Activated B cell treated with CpG ODN at 0.5 μM for 24 hours (primary cell): ENCODE measurements around the gene FNDC3A. TPM values are rescaled to one million over a fixed set of nuclear protein-coding genes. Genes with fewer than 3 reads are reported as not detected.
"Not testable (repeated sequence)": the region's sequence is repeated elsewhere in the genome, so short reads cannot be mapped to it uniquely, and the experiment has no call there.

Experiments
- ATAC-seq: fragments of 200-7000 bp; cut with Tn5 transposase; one replicate; pipeline ENCODE4 v1.10.0; 2021; ENCODE audit warnings: low read depth, mild to moderate bottlenecking, moderate library complexity
- CTCF ChIA-PET: fragments of 350-600 bp; sonication (Branson Sonifier 250); formaldehyde crosslinking; loops from one replicate; lab custom pipeline; 2021; ENCODE audit warnings: antibody characterized with exemption; lab: Charles Lee
- POLR2A ChIA-PET: fragments of 350-600 bp; sonication (Branson Sonifier 250); formaldehyde crosslinking; loops from one replicate; lab custom pipeline; 2021; ENCODE audit warnings: antibody characterized with exemption; lab: Charles Lee
- DNase-seq: peaks from one replicate; pipeline ENCODE4 v3.0.0; 2022
- H3K27ac Mint-ChIP-seq: one replicate; pipeline ENCODE4 v1.8.0; 2020; ENCODE audit warnings: mixed read lengths
- H3K27me3 Mint-ChIP-seq: one replicate; pipeline ENCODE4 v1.8.0; 2021; ENCODE audit warnings: mixed read lengths
- H3K36me3 Mint-ChIP-seq: one replicate; pipeline ENCODE4 v1.8.0; 2021; ENCODE audit warnings: low read depth, mixed read lengths
- H3K4me1 Mint-ChIP-seq: one replicate; pipeline ENCODE4 v1.8.0; 2021; ENCODE audit warnings: mixed read lengths
- H3K4me3 Mint-ChIP-seq: one replicate; pipeline ENCODE4 v1.8.0; 2020; ENCODE audit warnings: mild to moderate bottlenecking, mixed read lengths
- H3K9me3 Mint-ChIP-seq: one replicate; pipeline ENCODE4 v1.8.0; 2020; ENCODE audit warnings: mixed read lengths
- intact Hi-C: fragments of 100-400 bp; cut with micrococcal nuclease; formaldehyde crosslinking; loops from one replicate; pipeline ENCODE4 v1.15.1; 2024
- total RNA-seq: library from RNA; stranded (reverse); gene quantifications from 2 replicates; pipeline ENCODE4 v1.2.3, GENCODE V29; 2022
- TF ChIP-seq, protein P1 (sequence below): fragments of 200-600 bp; IDR thresholded peaks from one replicate; pipeline ENCODE4 v1.8.0; 2022; ENCODE audit warnings: antibody characterized with exemption, mild to moderate bottlenecking

Gene FNDC3A
- total RNA-seq, 1 donor from 2014 or later: 34.1 TPM

DNA sequence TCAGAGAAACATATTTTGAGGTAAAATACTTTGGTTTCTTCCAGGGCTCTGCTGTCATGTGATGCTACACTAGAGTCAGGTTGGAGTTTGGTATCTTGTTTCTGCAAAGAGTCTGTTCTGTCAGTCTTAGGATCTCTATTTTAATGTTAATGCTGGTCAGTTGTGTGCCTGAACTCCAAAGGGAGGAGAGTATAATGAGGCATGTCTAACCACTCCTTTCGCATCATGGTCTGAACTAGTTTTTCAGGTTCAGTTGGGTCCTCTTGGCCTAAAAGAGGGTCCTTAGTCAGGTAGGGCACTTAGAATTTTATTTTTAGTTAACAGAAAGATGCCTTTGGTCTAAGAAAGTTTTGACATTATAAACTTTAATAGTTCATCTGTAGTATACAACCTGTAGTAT lies 78.2 kb downstream of the FNDC3A start:
- CTCF ChIA-PET: no interaction called here
- H3K9me3 Mint-ChIP-seq: no peaks in the 10 kb centered on the region
- no peak for ATAC-seq
- no peaks in the 10 kb centered on the region for H3K27me3 Mint-ChIP-seq
- H3K27ac Mint-ChIP-seq: no peak overlapping the region
- H3K4me1 Mint-ChIP-seq: peaks cover 12% of the 10 kb centered on the region
- intact Hi-C loops: no loop called here
- DNase-seq: no peak
- TF ChIP-seq, protein P1, sequence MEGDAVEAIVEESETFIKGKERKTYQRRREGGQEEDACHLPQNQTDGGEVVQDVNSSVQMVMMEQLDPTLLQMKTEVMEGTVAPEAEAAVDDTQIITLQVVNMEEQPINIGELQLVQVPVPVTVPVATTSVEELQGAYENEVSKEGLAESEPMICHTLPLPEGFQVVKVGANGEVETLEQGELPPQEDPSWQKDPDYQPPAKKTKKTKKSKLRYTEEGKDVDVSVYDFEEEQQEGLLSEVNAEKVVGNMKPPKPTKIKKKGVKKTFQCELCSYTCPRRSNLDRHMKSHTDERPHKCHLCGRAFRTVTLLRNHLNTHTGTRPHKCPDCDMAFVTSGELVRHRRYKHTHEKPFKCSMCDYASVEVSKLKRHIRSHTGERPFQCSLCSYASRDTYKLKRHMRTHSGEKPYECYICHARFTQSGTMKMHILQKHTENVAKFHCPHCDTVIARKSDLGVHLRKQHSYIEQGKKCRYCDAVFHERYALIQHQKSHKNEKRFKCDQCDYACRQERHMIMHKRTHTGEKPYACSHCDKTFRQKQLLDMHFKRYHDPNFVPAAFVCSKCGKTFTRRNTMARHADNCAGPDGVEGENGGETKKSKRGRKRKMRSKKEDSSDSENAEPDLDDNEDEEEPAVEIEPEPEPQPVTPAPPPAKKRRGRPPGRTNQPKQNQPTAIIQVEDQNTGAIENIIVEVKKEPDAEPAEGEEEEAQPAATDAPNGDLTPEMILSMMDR: no peak
- POLR2A ChIA-PET: no interaction called here
- H3K36me3 Mint-ChIP-seq: peaks cover 31% of the 10 kb centered on the region
- H3K4me3 Mint-ChIP-seq: no peak overlapping the region

DNA sequence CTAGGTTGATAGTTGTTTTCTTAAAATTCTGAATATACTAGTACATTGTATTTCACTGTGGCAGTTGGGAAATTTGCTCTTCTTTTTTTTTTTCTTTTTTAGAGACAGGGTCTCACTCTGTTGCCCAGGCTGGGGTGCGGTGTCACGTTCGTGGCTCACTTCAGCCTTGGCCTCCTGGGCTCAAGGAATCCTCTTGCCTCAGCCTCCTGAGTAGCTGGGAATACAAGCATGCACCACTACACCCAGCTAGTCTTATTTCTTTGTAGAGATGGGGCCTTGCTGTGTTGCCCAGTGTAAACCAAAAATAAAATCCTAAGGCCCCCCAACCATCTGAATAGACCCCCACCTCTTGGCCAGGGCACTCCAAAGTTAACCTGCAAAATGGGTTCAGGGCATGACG lies 79.3 kb downstream of the FNDC3A start:
- DNase-seq: no peak
- no peaks in the 10 kb centered on the region for H3K27me3 Mint-ChIP-seq
- no peak for ATAC-seq
- H3K4me3 Mint-ChIP-seq: no peak overlapping the region
- ChIA-PET CTCF (no interaction called here), POLR2A (no interaction called here)
- TF ChIP-seq, protein P1: no peak
- no peaks in the 10 kb centered on the region for H3K9me3 Mint-ChIP-seq
- no peak overlapping the region for H3K27ac Mint-ChIP-seq
- H3K36me3 Mint-ChIP-seq: peaks cover 28% of the 10 kb centered on the region
- peaks cover 14% of the 10 kb centered on the region for H3K4me1 Mint-ChIP-seq
- intact Hi-C loops: no loop called here

DNA sequence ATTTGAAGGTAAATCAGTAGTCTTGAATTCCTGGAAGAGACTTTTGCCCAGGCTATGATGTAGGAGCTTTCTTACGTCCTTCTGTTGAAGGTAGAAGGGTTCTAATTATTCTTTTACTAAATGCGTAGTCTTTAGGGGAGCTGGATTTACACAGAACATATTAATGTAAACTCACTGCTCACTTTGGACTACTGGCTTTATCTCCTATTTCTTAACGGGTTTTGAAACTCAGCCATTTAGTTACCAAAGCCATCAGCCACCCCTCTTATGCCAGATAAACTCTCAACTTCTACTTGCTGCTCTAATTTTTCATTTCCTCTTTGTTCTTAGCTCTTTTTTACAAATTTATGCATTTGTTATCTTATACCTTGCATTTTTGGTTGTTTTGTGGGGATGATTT lies 81.5 kb downstream of the FNDC3A start:
- no peak for ATAC-seq
- no peaks in the 10 kb centered on the region for H3K9me3 Mint-ChIP-seq
- H3K36me3 Mint-ChIP-seq: peaks cover 20% of the 10 kb centered on the region
- intact Hi-C loops: no loop called here
- no peak overlapping the region for H3K4me3 Mint-ChIP-seq
- POLR2A ChIA-PET: no interaction called here
- no peaks in the 10 kb centered on the region for H3K27me3 Mint-ChIP-seq
- CTCF ChIA-PET: no interaction called here
- H3K4me1 Mint-ChIP-seq: peaks cover 18% of the 10 kb centered on the region
- TF ChIP-seq, protein P1: no peak
- DNase-seq: no peak
- H3K27ac Mint-ChIP-seq: no peak overlapping the region

DNA sequence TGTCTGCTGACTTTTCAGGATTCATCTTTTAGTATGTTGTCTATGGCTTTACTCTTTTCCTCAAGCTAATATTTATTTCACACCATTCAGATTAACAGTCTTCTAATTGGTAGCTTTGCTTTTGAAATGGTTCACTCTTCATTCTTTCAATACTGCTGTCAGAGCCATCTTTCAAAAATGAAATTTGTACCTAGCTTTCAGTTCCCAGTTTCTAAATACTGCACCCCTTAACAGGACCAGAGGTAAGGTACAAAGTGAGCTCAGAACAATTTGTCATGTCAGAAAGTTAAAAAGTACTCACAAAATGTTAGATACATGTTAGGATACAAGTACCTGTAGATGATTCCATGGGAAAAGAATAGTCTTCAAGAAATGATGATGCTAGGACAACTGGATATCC lies 83.0 kb downstream of the FNDC3A start:
- intact Hi-C loops: no loop called here
- POLR2A ChIA-PET: no interaction called here
- Mint-ChIP-seq H3K4me1 (peaks cover 23% of the 10 kb centered on the region), H3K4me3 (no peak overlapping the region), H3K27me3 (no peaks in the 10 kb centered on the region), H3K9me3 (no peaks in the 10 kb centered on the region), H3K36me3 (peaks cover 24% of the 10 kb centered on the region), H3K27ac (no peak overlapping the region)
- DNase-seq (no peak), ATAC-seq (no peak)
- CTCF ChIA-PET: no interaction called here
- TF ChIP-seq, protein P1: no peak

DNA sequence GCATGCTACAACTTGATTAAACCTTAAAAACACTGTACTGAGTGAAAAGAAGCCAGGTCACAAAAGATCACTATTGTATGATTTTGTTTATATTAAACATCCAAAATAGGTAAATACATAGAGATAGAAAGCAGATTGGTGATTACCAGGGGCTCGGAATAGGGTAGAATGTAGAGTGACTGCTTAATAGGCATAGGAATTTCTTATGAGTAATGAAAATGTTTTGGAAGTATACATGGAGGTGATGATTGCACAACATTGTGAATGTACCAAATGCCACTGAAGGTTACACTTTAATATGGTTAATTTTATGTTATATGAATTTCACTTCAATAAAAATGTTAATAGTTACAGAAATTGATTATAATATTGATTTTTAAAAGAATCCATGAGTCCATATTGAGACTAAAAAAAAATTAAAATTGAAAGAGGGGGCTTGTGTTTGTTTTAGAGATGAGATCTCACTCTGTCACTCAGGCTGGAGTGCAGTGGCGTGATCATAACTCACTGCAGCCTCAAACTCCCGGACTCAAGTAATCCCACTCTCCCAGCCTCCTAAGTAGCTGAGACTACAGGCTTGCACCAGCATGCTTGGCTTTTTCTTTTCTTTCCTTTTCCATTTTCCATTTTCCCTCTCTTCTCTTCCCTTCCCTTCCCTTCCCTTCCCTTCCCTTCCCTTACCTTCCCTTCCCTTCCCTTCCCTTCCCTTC lies 85.1 kb downstream of the FNDC3A start:
- POLR2A ChIA-PET: no interaction called here
- peaks cover 17% of the 10 kb centered on the region for H3K36me3 Mint-ChIP-seq
- H3K27me3 Mint-ChIP-seq: no peaks in the 10 kb centered on the region
- CTCF ChIA-PET: no interaction called here
- no peak for ATAC-seq
- no peak overlapping the region for H3K27ac Mint-ChIP-seq
- intact Hi-C loops: no loop called here
- TF ChIP-seq, protein P1: no peak
- no peak for DNase-seq
- no peaks in the 10 kb centered on the region for H3K9me3 Mint-ChIP-seq
- H3K4me3 Mint-ChIP-seq: no peak overlapping the region
- peaks cover 23% of the 10 kb centered on the region for H3K4me1 Mint-ChIP-seq

DNA sequence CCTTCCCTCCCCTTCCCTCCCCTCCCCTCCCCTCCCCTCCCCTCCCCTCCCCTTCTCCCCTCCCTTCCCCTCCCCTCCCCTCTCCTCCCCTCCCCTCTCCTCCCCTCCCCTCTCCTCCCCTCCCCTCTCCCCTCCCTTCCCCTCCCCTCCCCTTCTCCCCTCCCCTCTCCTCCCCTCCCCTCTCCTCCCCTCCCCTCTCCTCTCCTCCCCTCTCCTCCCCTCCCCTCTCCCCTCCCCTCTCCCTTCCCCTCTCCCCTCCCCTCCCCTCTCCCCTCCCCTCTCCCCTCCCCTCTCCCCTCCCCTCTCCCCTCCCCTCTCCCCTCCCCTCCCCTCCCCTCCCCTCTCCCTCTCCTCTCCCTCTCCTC lies 85.7 kb downstream of the FNDC3A start:
- ATAC-seq, H3K27me3 Mint-ChIP-seq, DNase-seq, H3K9me3 Mint-ChIP-seq, CTCF ChIA-PET, H3K27ac Mint-ChIP-seq, H3K4me3 Mint-ChIP-seq, POLR2A ChIA-PET, intact Hi-C loops: not testable (repeated sequence)
- Mint-ChIP-seq H3K4me1 (peaks cover 21% of the 10 kb centered on the region), H3K36me3 (peaks cover 15% of the 10 kb centered on the region)
